ENCODE measurements around the gene FKBP8.
A peak's percentile ranks its signal among the peaks of the same experiment; 100 is the strongest.
"Not testable (repeated sequence)": the region's sequence is repeated elsewhere in the genome, so short reads cannot be mapped to it uniquely, and the experiment has no call there.

Gene FKBP8

GRCh38 chr19:18540200-18540599, 3.2 kb downstream of the FKBP8 start:
- peak overlapping the region; percentile 47 for H3K27ac Mint-ChIP-seq
- H3K36me3 Mint-ChIP-seq (ENCODE audit: low read depth) = peaks cover 66% of the 10 kb centered on the region
- not testable (repeated sequence) for H3K27me3 Mint-ChIP-seq, H3K4me3 Mint-ChIP-seq, H3K9me3 Mint-ChIP-seq, DNase-seq
- peaks cover 27% of the 10 kb centered on the region for H3K4me1 Mint-ChIP-seq (ENCODE audit: low read depth)

GRCh38 chr19:18539372-18539771, 4.0 kb downstream of the FKBP8 start:
- H3K27ac Mint-ChIP-seq = peak overlapping the region; percentile 22

GRCh38 chr19:18538115-18538514, 5.3 kb downstream of the FKBP8 start:
- DNase-seq = no peak
- peaks cover 76% of the 10 kb centered on the region for H3K36me3 Mint-ChIP-seq (ENCODE audit: low read depth)
- H3K9me3 Mint-ChIP-seq = no peaks in the 10 kb centered on the region
- H3K27me3 Mint-ChIP-seq = no peaks in the 10 kb centered on the region
- H3K27ac Mint-ChIP-seq = no peak overlapping the region
- no peak overlapping the region for H3K4me3 Mint-ChIP-seq
- peaks cover 18% of the 10 kb centered on the region for H3K4me1 Mint-ChIP-seq (ENCODE audit: low read depth)

More at GRCh38 chr19:18539372-18539771, 4.0 kb downstream of the FKBP8 start:
- H3K4me1 Mint-ChIP-seq (ENCODE audit: low read depth) = peaks cover 25% of the 10 kb centered on the region
- H3K27me3 Mint-ChIP-seq = no peaks in the 10 kb centered on the region
- DNase-seq = no peak
- no peak overlapping the region for H3K4me3 Mint-ChIP-seq
- H3K36me3 Mint-ChIP-seq (ENCODE audit: low read depth) = peaks cover 70% of the 10 kb centered on the region
- no peaks in the 10 kb centered on the region for H3K9me3 Mint-ChIP-seq

GRCh38 chr19:18537431-18537830, 5.9 kb downstream of the FKBP8 start:
- no peaks in the 10 kb centered on the region for H3K9me3 Mint-ChIP-seq
- DNase-seq = no peak
- no peaks in the 10 kb centered on the region for H3K27me3 Mint-ChIP-seq
- peaks cover 81% of the 10 kb centered on the region for H3K36me3 Mint-ChIP-seq (ENCODE audit: low read depth)
- no peak overlapping the region for H3K4me3 Mint-ChIP-seq
- H3K27ac Mint-ChIP-seq = no peak overlapping the region
- peaks cover 15% of the 10 kb centered on the region for H3K4me1 Mint-ChIP-seq (ENCODE audit: low read depth)

GRCh38 chr19:18536475-18536874, 6.9 kb downstream of the FKBP8 start:
- H3K4me3 Mint-ChIP-seq = no peak overlapping the region
- no peaks in the 10 kb centered on the region for H3K9me3 Mint-ChIP-seq
- peaks cover 7% of the 10 kb centered on the region for H3K4me1 Mint-ChIP-seq (ENCODE audit: low read depth)
- H3K36me3 Mint-ChIP-seq (ENCODE audit: low read depth) = peaks cover 84% of the 10 kb centered on the region
- peak overlapping the region; percentile 57 for H3K27ac Mint-ChIP-seq
- no peak for DNase-seq
- no peaks in the 10 kb centered on the region for H3K27me3 Mint-ChIP-seq

GRCh38 chr19:18533058-18533457, 10.3 kb downstream of the FKBP8 start:
- H3K4me1 Mint-ChIP-seq (ENCODE audit: low read depth) = no peaks in the 10 kb centered on the region
- H3K4me3 Mint-ChIP-seq = no peak overlapping the region
- H3K27ac Mint-ChIP-seq = no peak overlapping the region
- H3K9me3 Mint-ChIP-seq = no peaks in the 10 kb centered on the region
- no peak for DNase-seq
- no peaks in the 10 kb centered on the region for H3K27me3 Mint-ChIP-seq
- peaks cover 55% of the 10 kb centered on the region for H3K36me3 Mint-ChIP-seq (ENCODE audit: low read depth)

GRCh38 chr19:18532168-18532890, 11.0 kb downstream of the FKBP8 start:
- Mint-ChIP-seq H3K36me3 (ENCODE audit: low read depth) (peaks cover 48% of the 10 kb centered on the region), H3K27me3 (no peaks in the 10 kb centered on the region), H3K4me3 (no peak overlapping the region), H3K27ac (no peak overlapping the region), H3K4me1 (ENCODE audit: low read depth) (no peaks in the 10 kb centered on the region), H3K9me3 (no peaks in the 10 kb centered on the region)
- no peak for DNase-seq

GRCh38 chr19:18531485-18531884, 11.9 kb downstream of the FKBP8 start:
- Mint-ChIP-seq H3K27ac (no peak overlapping the region), H3K9me3 (no peaks in the 10 kb centered on the region), H3K4me1 (ENCODE audit: low read depth) (no peaks in the 10 kb centered on the region), H3K36me3 (ENCODE audit: low read depth) (peaks cover 40% of the 10 kb centered on the region), H3K4me3 (no peak overlapping the region), H3K27me3 (no peaks in the 10 kb centered on the region)
- no peak for DNase-seq

GRCh38 chr19:18529782-18530181, 13.6 kb downstream of the FKBP8 start:
- Mint-ChIP-seq H3K27ac (peak overlapping the region; percentile 22), H3K4me3 (no peak overlapping the region), H3K27me3 (no peaks in the 10 kb centered on the region), H3K4me1 (ENCODE audit: low read depth) (no peaks in the 10 kb centered on the region), H3K9me3 (no peaks in the 10 kb centered on the region), H3K36me3 (ENCODE audit: low read depth) (peaks cover 26% of the 10 kb centered on the region)
- DNase-seq = no peak

GRCh38 chr19:18526316-18526715, 17.1 kb downstream of the FKBP8 start:
- Mint-ChIP-seq H3K9me3 (no peaks in the 10 kb centered on the region), H3K36me3 (ENCODE audit: low read depth) (peaks cover 5% of the 10 kb centered on the region), H3K27me3 (no peaks in the 10 kb centered on the region), H3K4me1 (ENCODE audit: low read depth) (peaks cover 4% of the 10 kb centered on the region), H3K27ac (peak overlapping the region; percentile 47), H3K4me3 (no peak overlapping the region)
- DNase-seq = no peak

GRCh38 chr19:18523841-18524240, 19.5 kb downstream of the FKBP8 start:
- H3K27me3 Mint-ChIP-seq = no peaks in the 10 kb centered on the region
- DNase-seq = no peak
- H3K9me3 Mint-ChIP-seq = no peaks in the 10 kb centered on the region
- peaks cover 13% of the 10 kb centered on the region for H3K4me1 Mint-ChIP-seq (ENCODE audit: low read depth)
- no peak overlapping the region for H3K4me3 Mint-ChIP-seq
- peak overlapping the region; percentile 59 for H3K27ac Mint-ChIP-seq
- H3K36me3 Mint-ChIP-seq (ENCODE audit: low read depth) = peaks cover 7% of the 10 kb centered on the region

- Mint-ChIP-seq H3K4me1 (ENCODE audit: low read depth) (peaks cover 15% of the 10 kb centered on the region), H3K4me3 (peak overlapping the region; percentile 82)
- H3K36me3 Mint-ChIP-seq (ENCODE audit: low read depth) = not testable (repeated sequence)
Measured at GRCh38 chr19:18522862-18523440, 20.4 kb downstream of the FKBP8 start.

GRCh38 chr19:18522124-18522861, 21.1 kb downstream of the FKBP8 start:
- Mint-ChIP-seq H3K27me3 (no peaks in the 10 kb centered on the region), H3K4me1 (ENCODE audit: low read depth) (peaks cover 16% of the 10 kb centered on the region), H3K27ac (peak overlapping the region; percentile 97), H3K4me3 (peak overlapping the region; percentile 82), H3K36me3 (ENCODE audit: low read depth) (peaks cover 7% of the 10 kb centered on the region), H3K9me3 (no peaks in the 10 kb centered on the region)
- DNase-seq = peak; percentile 100

More at GRCh38 chr19:18522862-18523440, 20.4 kb downstream of the FKBP8 start:
- H3K27ac Mint-ChIP-seq = peak overlapping the region; percentile 97
- not testable (repeated sequence) for DNase-seq, H3K9me3 Mint-ChIP-seq, H3K27me3 Mint-ChIP-seq

- Mint-ChIP-seq H3K27ac (peak within 1 kb of the TSS; percentile 97), H3K36me3 (ENCODE audit: low read depth) (peaks cover 7% of the 10 kb centered on the region), H3K9me3 (no peaks in the 10 kb centered on the region), H3K4me1 (ENCODE audit: low read depth) (peaks cover 19% of the 10 kb centered on the region), H3K4me3 (peak within 1 kb of the TSS; percentile 82), H3K27me3 (no peaks in the 10 kb centered on the region)
- DNase-seq = no peak
Measured at GRCh38 chr19:18521692-18522123, 21.7 kb downstream of the FKBP8 start, which contains the start of gene ELL. ELL (minus strand) TSS chr19:18522070; CDS start chr19:18522055, 15 bp downstream.

All from activated T-cell treated with anti-CD3 and anti-CD28 coated beads, Interleukin-2, amount 50 U/mL, for 24 hours (primary cell).